ENCODE data around the gene ABCD4.

- TF ChIP-seq CTCF (IDR thresholded peaks at IDR 0.05) (peak; percentile 64 to 99 (median 95)), POLR2A (IDR thresholded peaks at IDR 0.05) (no peak)
Measured at GRCh38 chr14:74257078-74257940, 45.4 kb downstream of the ABCD4 start.

Data from body of pancreas (tissue), 4 donors.